ENCODE data around the gene TMEM263. TPM values are rescaled to one million over a fixed set of nuclear protein-coding genes. Genes with fewer than 3 reads are reported as not detected.
"Not testable (repeated sequence)": the region's sequence is repeated elsewhere in the genome, so short reads cannot be mapped to it uniquely, and the experiment has no call there.

The TMEM263 gene
- total RNA-seq, 1 donor from 2014 or later = 49.4 TPM

DNA sequence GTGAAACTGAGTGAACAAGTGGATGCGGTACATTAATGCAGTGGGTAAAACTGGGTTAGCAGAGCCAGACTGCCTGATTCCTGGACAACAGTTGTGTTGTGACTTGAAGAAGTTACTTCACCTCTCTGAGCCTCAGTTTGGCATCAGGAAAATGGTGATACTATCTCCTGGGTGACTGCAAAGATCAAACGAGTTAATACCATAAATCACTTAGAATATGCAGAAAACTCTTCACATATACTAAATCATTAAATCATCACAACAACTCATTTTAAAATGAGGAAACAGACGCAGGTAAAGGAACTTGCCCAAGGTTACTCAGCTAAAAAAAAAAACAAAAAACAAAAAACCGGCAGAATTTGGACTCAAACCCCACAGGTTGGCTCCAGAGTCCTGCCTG is 30.4 kb downstream of the TMEM263 start:
- DNase-seq (ENCODE audit: low spot score) = no peak

DNA sequence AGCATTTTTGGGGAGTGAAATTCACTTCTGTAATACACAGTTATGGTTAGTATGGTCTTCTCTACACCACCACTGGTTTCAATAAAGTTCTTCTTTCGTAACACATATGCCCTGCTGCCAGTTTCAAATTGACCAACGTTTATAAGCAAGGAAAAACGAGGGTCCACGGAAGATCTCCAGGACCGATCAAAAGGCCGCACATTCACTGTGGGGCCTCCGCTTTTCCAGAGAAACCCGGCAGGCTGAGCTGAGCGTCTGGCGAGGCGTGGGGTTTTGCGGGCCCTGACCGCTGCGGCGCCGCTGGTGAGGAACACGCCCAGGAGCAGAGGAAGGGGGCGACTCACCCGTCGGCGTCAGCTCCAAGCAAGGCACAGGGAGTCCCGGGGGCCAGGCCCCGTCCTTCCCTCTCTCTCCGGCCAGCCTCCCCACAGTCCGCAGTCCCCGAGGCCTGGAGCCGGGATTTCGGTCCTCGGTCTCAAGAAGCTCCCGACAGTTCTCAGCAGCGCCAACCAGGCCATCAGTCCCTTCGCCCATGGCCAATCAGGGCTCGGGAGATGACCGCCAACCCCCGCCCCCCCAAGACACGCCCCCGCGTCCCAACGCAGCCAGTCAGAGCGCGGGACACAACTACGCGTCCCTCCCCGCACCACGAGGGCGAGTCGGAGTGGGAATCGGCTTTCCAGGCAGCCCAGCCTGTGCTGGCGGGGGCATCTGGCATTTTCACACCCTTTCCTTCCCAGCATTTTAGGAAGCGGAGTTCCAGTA is 31.1 kb downstream of the TMEM263 start, which contains the start of gene MTERF2:
Gene MTERF2 (minus strand): TSS at position 522 of the 765 bp plus-strand sequence. CDS start 8,432 bp downstream, outside the sequence.
- DNase-seq (ENCODE audit: low spot score) = peak; percentile 91

- no peak for DNase-seq (ENCODE audit: low spot score)
Observed at GRCh38 chr12:106987846-106988245, 32.1 kb downstream of the TMEM263 start.

GRCh38 chr12:106994579-106995220 is 39.0 kb downstream of the TMEM263 start:
- no peak for DNase-seq (ENCODE audit: low spot score)

DNA sequence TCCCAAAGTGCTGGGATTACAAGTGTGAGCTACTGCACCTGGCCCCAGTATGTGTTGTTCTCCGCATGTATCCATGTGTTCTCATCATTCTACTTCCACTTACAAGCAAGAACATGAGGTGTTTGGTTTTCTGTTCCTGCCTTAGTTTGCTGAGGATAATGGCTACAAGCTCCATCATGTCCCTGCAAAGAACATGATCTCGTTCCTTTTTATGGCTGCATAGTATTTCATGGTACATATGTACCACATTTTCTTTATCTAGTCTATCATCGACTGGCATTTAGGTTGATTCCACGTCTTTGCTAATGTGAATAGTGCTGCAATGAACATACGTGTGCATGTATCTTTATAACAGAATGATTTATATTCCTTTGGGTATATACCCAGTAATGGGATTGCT is 40.4 kb downstream of the TMEM263 start:
- not testable (repeated sequence) for DNase-seq (ENCODE audit: low spot score)

DNA sequence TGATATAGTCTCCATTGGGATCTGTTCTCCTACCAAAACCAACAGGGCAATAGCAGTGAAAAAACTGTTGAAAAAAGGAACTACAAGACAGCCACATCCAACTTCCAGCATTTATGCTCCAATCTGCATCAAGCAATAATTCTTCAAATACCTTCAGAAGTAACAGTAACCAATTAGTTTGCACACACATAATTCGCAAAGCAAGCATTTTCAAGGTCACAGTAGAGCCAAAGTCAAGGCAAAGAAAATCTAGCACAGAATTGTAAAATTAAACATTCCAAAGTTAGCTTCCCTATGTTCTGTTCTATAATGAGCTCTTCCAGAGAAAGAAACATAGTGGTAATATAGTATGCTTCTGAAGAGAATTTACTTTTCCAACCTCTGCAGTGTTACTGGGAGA is 42.2 kb downstream of the TMEM263 start:
- no peak for DNase-seq (ENCODE audit: low spot score)

GRCh38 chr12:106999446-106999845 is 43.7 kb downstream of the TMEM263 start:
- DNase-seq (ENCODE audit: low spot score) = no peak

DNA sequence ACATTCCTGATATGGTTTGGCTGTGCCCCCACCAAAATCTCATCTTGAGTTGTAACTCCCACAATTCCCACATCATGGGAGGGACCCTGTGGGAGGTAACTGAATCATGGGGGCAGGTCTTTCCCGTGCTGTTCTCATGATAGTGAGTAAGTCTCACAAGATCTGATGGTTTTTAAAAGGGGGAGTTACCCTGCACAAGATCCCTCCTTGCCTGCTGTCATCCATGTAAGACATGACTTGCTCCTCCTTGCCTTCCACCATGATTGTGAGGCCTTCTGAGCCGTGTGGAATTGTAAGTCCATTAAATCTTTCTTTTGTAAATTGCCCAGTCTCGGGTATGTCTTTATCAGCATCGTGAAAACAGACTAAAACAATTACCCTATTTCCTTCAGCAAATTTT is 47.0 kb downstream of the TMEM263 start:
- not testable (repeated sequence) for DNase-seq (ENCODE audit: low spot score)

DNA sequence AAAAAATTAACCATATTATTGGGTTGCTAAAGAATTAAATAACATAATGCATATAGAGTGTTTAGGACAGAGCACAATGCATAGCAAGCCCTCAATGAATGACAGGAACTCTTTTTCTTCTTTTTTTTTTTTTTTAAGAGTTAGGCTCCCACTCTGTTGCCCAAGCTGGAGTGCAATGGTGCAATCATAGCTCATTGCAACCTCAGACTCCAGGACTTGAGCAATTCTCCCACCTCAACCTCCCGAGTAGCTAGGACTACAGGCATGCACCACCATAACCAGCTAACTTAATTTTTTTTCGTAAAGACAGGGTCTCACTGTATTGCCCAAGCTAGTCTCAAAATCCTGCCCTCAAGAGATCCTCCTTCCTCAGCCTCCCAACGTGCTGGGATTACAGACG is 51.7 kb downstream of the TMEM263 start:
- no peak for DNase-seq (ENCODE audit: low spot score)

- DNase-seq (ENCODE audit: low spot score) = no peak
Observed at GRCh38 chr12:107011519-107011918, 55.8 kb downstream of the TMEM263 start.

GRCh38 chr12:107012736-107013425 is 57.2 kb downstream of the TMEM263 start:
- DNase-seq (ENCODE audit: low spot score) = no peak

GRCh38 chr12:107014055-107014454 is 58.3 kb downstream of the TMEM263 start:
- peak; percentile 43 for DNase-seq (ENCODE audit: low spot score)

GRCh38 chr12:107017042-107017441 is 61.3 kb downstream of the TMEM263 start:
- no peak for DNase-seq (ENCODE audit: low spot score)

DNA sequence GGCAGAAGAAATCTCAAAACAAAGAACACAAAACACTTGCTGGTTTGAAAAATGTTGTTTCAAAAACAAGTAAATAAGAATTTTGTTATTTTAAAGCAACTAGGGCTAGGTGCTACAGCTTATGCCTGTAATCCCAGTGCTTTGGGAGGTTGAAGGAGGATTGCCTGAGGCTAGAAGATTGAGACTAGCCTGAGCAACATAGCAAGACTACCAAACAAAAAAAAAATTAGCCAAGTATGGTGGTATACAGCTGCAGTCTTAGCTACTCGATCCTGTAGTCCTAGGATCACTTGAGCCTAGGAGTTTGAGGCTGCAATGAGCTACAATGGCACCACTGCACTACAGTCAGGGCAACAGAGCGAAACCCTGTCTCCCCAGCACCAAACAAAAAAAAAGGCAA is 63.8 kb downstream of the TMEM263 start:
- no peak for DNase-seq (ENCODE audit: low spot score)

Other genes starting within 250 kb of the TMEM263 start
- gene RIC8B, start 181.2 kb upstream of the TMEM263 start, total RNA-seq = 39.4 TPM
- 24.8 TPM for gene MTERF2, start 31.2 kb downstream of the TMEM263 start, total RNA-seq
- gene CRY1, start 137.6 kb downstream of the TMEM263 start, total RNA-seq = 17.6 TPM

Data from mucosa of gallbladder (tissue), 1 donor.